C4-2B (cell line): ENCODE results near the gene ZNF793.

Source experiments
- CTCF ChIP-seq: fragments of 450-650 bp; conservative IDR thresholded peaks from 2 replicates; pipeline ENCODE4 v1.5.1; 2017; ENCODE audit warnings: mild to moderate bottlenecking
- ZFX ChIP-seq: fragments of 450-650 bp; IDR thresholded peaks from 2 replicates; pipeline ENCODE4 v1.6.1; 2017

GRCh38 chr19:37537391-37537947 is 30.7 kb downstream of the ZNF793 start:
- TF ChIP-seq CTCF (no peak), ZFX (no peak)
